ENCODE results near the gene RAB38. TPM values are rescaled to one million over a fixed set of nuclear protein-coding genes. Genes with fewer than 3 reads are reported as not detected.

The RAB38 gene
- total and polyA plus RNA-seq, 12 donors: 0.31 to 1.6 (median 0.44) TPM; not detected in 3

- Histone ChIP-seq H3K9me3 (no peaks in the 10 kb centered on the region), H3K4me1 (no peaks in the 10 kb centered on the region), H3K4me3 (no peak overlapping the region), H3K27ac (no peak overlapping the region), H3K36me3 (no peaks in the 10 kb centered on the region), H3K27me3 (no peaks in the 10 kb centered on the region)
- ATAC-seq: no peak
- intact Hi-C loops (cut with DNase I): no loop called here
- TF ChIP-seq, protein P1, sequence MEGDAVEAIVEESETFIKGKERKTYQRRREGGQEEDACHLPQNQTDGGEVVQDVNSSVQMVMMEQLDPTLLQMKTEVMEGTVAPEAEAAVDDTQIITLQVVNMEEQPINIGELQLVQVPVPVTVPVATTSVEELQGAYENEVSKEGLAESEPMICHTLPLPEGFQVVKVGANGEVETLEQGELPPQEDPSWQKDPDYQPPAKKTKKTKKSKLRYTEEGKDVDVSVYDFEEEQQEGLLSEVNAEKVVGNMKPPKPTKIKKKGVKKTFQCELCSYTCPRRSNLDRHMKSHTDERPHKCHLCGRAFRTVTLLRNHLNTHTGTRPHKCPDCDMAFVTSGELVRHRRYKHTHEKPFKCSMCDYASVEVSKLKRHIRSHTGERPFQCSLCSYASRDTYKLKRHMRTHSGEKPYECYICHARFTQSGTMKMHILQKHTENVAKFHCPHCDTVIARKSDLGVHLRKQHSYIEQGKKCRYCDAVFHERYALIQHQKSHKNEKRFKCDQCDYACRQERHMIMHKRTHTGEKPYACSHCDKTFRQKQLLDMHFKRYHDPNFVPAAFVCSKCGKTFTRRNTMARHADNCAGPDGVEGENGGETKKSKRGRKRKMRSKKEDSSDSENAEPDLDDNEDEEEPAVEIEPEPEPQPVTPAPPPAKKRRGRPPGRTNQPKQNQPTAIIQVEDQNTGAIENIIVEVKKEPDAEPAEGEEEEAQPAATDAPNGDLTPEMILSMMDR (IDR thresholded peaks at IDR 0.05): no peak
- no peak for DNase-seq
- 0% methylated on average over 1 of the region's 1 CpG for WGBS, 2 donors
These were observed 31.5 kb upstream of the RAB38 start for GRCh38 chr11:88206751-88207150.

GRCh38 chr11:88204353-88204752 is 29.1 kb upstream of the RAB38 start:
- Histone ChIP-seq H3K9me3 (no peaks in the 10 kb centered on the region), H3K27ac (no peak overlapping the region), H3K27me3 (no peaks in the 10 kb centered on the region), H3K4me3 (no peak overlapping the region), H3K4me1 (no peaks in the 10 kb centered on the region), H3K36me3 (no peaks in the 10 kb centered on the region)
- TF ChIP-seq, protein P1 (IDR thresholded peaks at IDR 0.05): no peak
- WGBS, 2 donors: 96 to 98% methylated on average over 3 of the region's 3 CpGs
- intact Hi-C loops (cut with DNase I): no loop called here
- ATAC-seq (no peak), DNase-seq (no peak)

- Histone ChIP-seq H3K4me3 (no peak overlapping the region), H3K4me1 (no peaks in the 10 kb centered on the region), H3K36me3 (no peaks in the 10 kb centered on the region), H3K27ac (no peak overlapping the region), H3K27me3 (no peaks in the 10 kb centered on the region), H3K9me3 (no peaks in the 10 kb centered on the region)
- no peak for DNase-seq
- intact Hi-C loops (cut with DNase I): no loop called here
- 96 to 99% methylated on average over 2 of the region's 2 CpGs for WGBS, 2 donors
- TF ChIP-seq, protein P1 (IDR thresholded peaks at IDR 0.05): no peak
- ATAC-seq: no peak
These were observed 28.4 kb upstream of the RAB38 start for GRCh38 chr11:88203604-88204003.

GRCh38 chr11:88202498-88202897 is 27.3 kb upstream of the RAB38 start:
- H3K4me3 ChIP-seq: no peak overlapping the region
- H3K9me3 ChIP-seq: peaks cover 0 to 6% (median 0%) of the 10 kb centered on the region in 11 donors
- no peaks in the 10 kb centered on the region for H3K36me3 ChIP-seq
- no peaks in the 10 kb centered on the region for H3K4me1 ChIP-seq
- DNase-seq (no peak), ATAC-seq (no peak)
- intact Hi-C loops (cut with DNase I): no loop called here
- TF ChIP-seq, protein P1 (IDR thresholded peaks at IDR 0.05): no peak
- 81 to 86% methylated on average over 1 of the region's 1 CpG for WGBS, 2 donors
- H3K27me3 ChIP-seq: no peaks in the 10 kb centered on the region
- H3K27ac ChIP-seq: no peak overlapping the region

DNA sequence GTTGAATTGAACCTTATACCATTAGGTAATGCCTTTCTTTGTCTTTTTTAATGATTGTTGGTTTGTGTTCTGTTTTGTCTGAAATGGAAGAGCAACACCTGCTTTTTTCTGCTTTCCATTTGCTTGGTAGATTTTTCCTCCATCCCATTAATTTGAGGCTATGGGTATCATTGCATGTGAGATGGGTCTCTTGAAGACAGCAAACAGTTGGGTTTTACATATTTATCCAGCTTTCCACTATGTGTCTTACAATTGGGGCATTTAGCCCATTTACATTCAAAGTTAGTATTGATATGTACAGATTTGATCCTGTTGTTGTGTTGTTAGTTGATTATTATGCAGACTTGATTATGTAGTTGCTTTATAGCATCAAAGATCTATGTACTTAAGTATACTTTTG is 21.1 kb upstream of the RAB38 start:
- Histone ChIP-seq H3K4me3 (no peak overlapping the region), H3K36me3 (no peaks in the 10 kb centered on the region), H3K27ac (no peak overlapping the region), H3K4me1 (no peaks in the 10 kb centered on the region), H3K9me3 (peaks cover 0 to 43% (median 14%) of the 10 kb centered on the region in 11 donors), H3K27me3 (no peaks in the 10 kb centered on the region)
- intact Hi-C loops (cut with DNase I): no loop called here
- TF ChIP-seq, protein P1 (IDR thresholded peaks at IDR 0.05): no peak
- no peak for DNase-seq
- no peak for ATAC-seq

Measured in heart right ventricle (tissue), 16 donors.